IPS-15b (cell line): ENCODE measurements around the gene FZD8.

Experiments used
- H3K27me3 ChIP-seq: one replicate; pipeline ENCODE4 v1.6.1; 2013; ENCODE audit warnings: low read length; ENCODE audit not compliant: control insufficient read depth, insufficient read depth
- H3K36me3 ChIP-seq: one replicate; pipeline ENCODE4 v1.6.1; 2013; ENCODE audit warnings: low read length; ENCODE audit not compliant: control insufficient read depth, insufficient read depth
- H3K4me1 ChIP-seq: one replicate; pipeline ENCODE4 v1.6.1; 2013; ENCODE audit warnings: mild to moderate bottlenecking, low read length; ENCODE audit not compliant: control insufficient read depth, insufficient read depth
- H3K4me3 ChIP-seq: one replicate; pipeline ENCODE4 v1.5.1; 2013; ENCODE audit warnings: low read depth, low read length
- H3K9ac ChIP-seq: one replicate; pipeline ENCODE4 v1.6.1; 2013; ENCODE audit warnings: low read depth, mild to moderate bottlenecking, low read length
- H3K9me3 ChIP-seq: one replicate; pipeline ENCODE4 v1.6.1; 2013; ENCODE audit warnings: mild to moderate bottlenecking, low read length; ENCODE audit not compliant: control insufficient read depth, insufficient read depth

Gene FZD8

GRCh38 chr10:35594115-35595079 lies 47.7 kb downstream of the FZD8 start:
- Histone ChIP-seq H3K4me3 (no peak overlapping the region), H3K27me3 (no peaks in the 10 kb centered on the region), H3K36me3 (no peaks in the 10 kb centered on the region), H3K9ac (no peak overlapping the region), H3K4me1 (peaks cover 19% of the 10 kb centered on the region), H3K9me3 (peaks cover 3% of the 10 kb centered on the region)

GRCh38 chr10:35592441-35592840 lies 49.7 kb downstream of the FZD8 start:
- Histone ChIP-seq H3K27me3 (no peaks in the 10 kb centered on the region), H3K9ac (no peak overlapping the region), H3K4me1 (peaks cover 19% of the 10 kb centered on the region), H3K4me3 (no peak overlapping the region), H3K9me3 (peaks cover 3% of the 10 kb centered on the region), H3K36me3 (no peaks in the 10 kb centered on the region)

- Histone ChIP-seq H3K9me3 (peaks cover 3% of the 10 kb centered on the region), H3K27me3 (no peaks in the 10 kb centered on the region), H3K9ac (no peak overlapping the region), H3K4me3 (no peak overlapping the region), H3K4me1 (peaks cover 9% of the 10 kb centered on the region), H3K36me3 (no peaks in the 10 kb centered on the region)
Measured at GRCh38 chr10:35588836-35589235, 53.3 kb downstream of the FZD8 start.
